ENCODE measurements around the gene SLC6A11. TPM values are rescaled to one million over a fixed set of nuclear protein-coding genes. Genes with fewer than 3 reads are reported as not detected.

Gene SLC6A11
- total and polyA plus RNA-seq, 2 of the 8 experiments (the other 6 are each of a cell fraction or from before 2014, with no cell fraction given), result 0.78 to 1.5 TPM

- H3K36me3 ChIP-seq (ENCODE audit: control insufficient read depth in 2 of 4, insufficient read depth in 4 of 4, low read length in 3 of 4), result no peaks in the 10 kb centered on the region
- 90% methylated on average over 3 of the region's 3 CpGs; no CpG with 5 or more reads in 1 of the 2 experiments for WGBS, 2 experiments (ENCODE audit: extremely low coverage in 1 of 2, insufficient coverage in 1 of 2, insufficient read length in 1 of 2, insufficient replicate concordance in 2 of 2, low coverage in 1 of 2, low lambda C conversion rate in 2 of 2, missing lambda C conversion rate in 1 of 2)
- no peaks in the 10 kb centered on the region for H3K4me1 ChIP-seq (replicated peaks in 1 of 4; ENCODE audit: control insufficient read depth in 3 of 4, insufficient read depth in 4 of 4, low read length in 3 of 4)
- H3K4me2 ChIP-seq (ENCODE audit: insufficient read depth in 1 of 2, low read depth in 2 of 2, low read length in 2 of 2), result no peak overlapping the region
- no peak overlapping the region for H3K23ac ChIP-seq (ENCODE audit: insufficient read length)
- no peaks in the 10 kb centered on the region for H4K20me1 ChIP-seq (replicated peaks in 1 of 2; ENCODE audit: control insufficient read depth in 1 of 2, insufficient read depth in 2 of 2, low read length in 2 of 2)
- no peak overlapping the region for H4K8ac ChIP-seq (ENCODE audit: extremely low read depth, insufficient read depth, low read length)
- H2AK5ac ChIP-seq (ENCODE audit: low read depth, low read length), result no peak overlapping the region
- H2BK15ac ChIP-seq (ENCODE audit: low read length), result no peak overlapping the region
- POLR2A ChIA-PET (ENCODE audit: partially characterized antibody), result interaction anchor here (1.0 kb wide), 1 partner anchor 11 kb away, joined by 3 read pairs; no protein-coding TSS in a partner anchor
- DNase-seq (ENCODE audit: low read depth in 1 of 2, low spot score in 2 of 2) (no peak), FAIRE-seq (no peak)
- no peaks in the 10 kb centered on the region for H3K9me3 ChIP-seq (ENCODE audit: insufficient read depth in 2 of 2, low read depth in 1 of 2, low read length in 1 of 2)
- H2BK5ac ChIP-seq (ENCODE audit: low read depth, low read length), result no peak overlapping the region
- H3K9ac ChIP-seq (replicated peaks in 1 of 4; ENCODE audit: extremely low read depth in 1 of 4, low read depth in 3 of 4, low read length in 3 of 4), result no peak overlapping the region
- H3K18ac ChIP-seq (ENCODE audit: extremely low read depth, low read length), result no peak overlapping the region
- no peak overlapping the region for H3K14ac ChIP-seq (ENCODE audit: insufficient read length)
- H4K5ac ChIP-seq (ENCODE audit: insufficient read length, low read depth, low read length), result no peak overlapping the region
- no peak overlapping the region for H2BK12ac ChIP-seq (ENCODE audit: low read depth, low read length)
- no peak overlapping the region for H3K4ac ChIP-seq (replicated peaks; ENCODE audit: insufficient read length, low read depth, low read length)
- H3K27me3 ChIP-seq (replicated peaks in 1 of 4; ENCODE audit: control insufficient read depth in 3 of 4, extremely low read depth in 1 of 4, insufficient read depth in 3 of 4, low read length in 3 of 4), result no peaks in the 10 kb centered on the region; a peak in 1 of 7 replicates
- no peak overlapping the region for H2BK120ac ChIP-seq (replicated peaks; ENCODE audit: low read depth, low read length)
- no peaks in the 10 kb centered on the region for H3K79me2 ChIP-seq (ENCODE audit: control insufficient read depth in 1 of 2, insufficient read depth in 2 of 2, low read length in 2 of 2)
- TF ChIP-seq GABPA (IDR thresholded peaks at IDR 0.05; ENCODE audit: borderline replicate concordance, insufficient read depth, low read length) (no peak), KDM5A (IDR thresholded peaks at IDR 0.05; ENCODE audit: low read length) (no peak), JUN (IDR thresholded peaks at IDR 0.05; ENCODE audit: low read depth, low read length) (no peak), TEAD4 (IDR thresholded peaks at IDR 0.05; ENCODE audit: low read depth, low read length) (no peak), ATF2 (IDR thresholded peaks at IDR 0.05; ENCODE audit: low read length) (no peak)
- H3K56ac ChIP-seq (replicated peaks; ENCODE audit: insufficient read length, low read depth, low read length), result no peak overlapping the region
- no peak overlapping the region for H3K4me3 ChIP-seq (ENCODE audit: extremely low read depth in 1 of 4, insufficient read depth in 2 of 4, low read depth in 3 of 4, low read length in 4 of 4)
- H2AFZ ChIP-seq (ENCODE audit: low read length), result no peak overlapping the region
- no peak overlapping the region for H3K27ac ChIP-seq (ENCODE audit: low read depth, low read length)
- no peaks in the 10 kb centered on the region for H3K23me2 ChIP-seq (ENCODE audit: low read depth, low read length)
- no peak overlapping the region for H4K91ac ChIP-seq (replicated peaks; ENCODE audit: insufficient read length, low read length)
- CTCF ChIA-PET (ENCODE audit: partially characterized antibody), result interaction anchor here (0.8 to 9.3 kb wide), 6 partner anchors 6 to 109 kb away, joined by 3 to 61 read pairs (median 3); no protein-coding TSS in a partner anchor
- no peaks in the 10 kb centered on the region for H3K79me1 ChIP-seq (ENCODE audit: low read depth, low read length)
- H2BK20ac ChIP-seq (ENCODE audit: low read length), result no peak overlapping the region
Observed at GRCh38 chr3:10848261-10848660, 32.2 kb downstream of the SLC6A11 start.

All from H1 (cell line).